GM13977 (cell line): ENCODE results near the gene VWA3B.
"Not testable (repeated sequence)": the region's sequence is repeated elsewhere in the genome, so short reads cannot be mapped to it uniquely, and the experiment has no call there.

Source experiments
- DNase-seq: peaks from one replicate; pipeline ENCODE4 v3.0.0; 2012; ENCODE audit warnings: low spot score
- in situ Hi-C: fragments of 300-500 bp; cut with MboI; formaldehyde crosslinking; loops from one replicate; pipeline ENCODE4 v1.12.0; 2022; ENCODE audit warnings: low sequenced_read_pairs, low pct_unique_long_range_greater_than_20kb, mixed read lengths, inconsistent platforms; ENCODE audit not compliant: unreplicated experiment
- TF ChIP-seq, protein P1 (sequence below): IDR thresholded peaks from 2 replicates; pipeline ENCODE4 v1.5.1; 2012; ENCODE audit warnings: mild to moderate bottlenecking, control low read depth; ENCODE audit not compliant: insufficient read depth; ENCODE audit errors: extremely low read depth, missing control alignments

Gene VWA3B

GRCh38 chr2:98140210-98140609 is 53.2 kb downstream of the VWA3B start:
- DNase-seq = no peak
- TF ChIP-seq, protein P1, sequence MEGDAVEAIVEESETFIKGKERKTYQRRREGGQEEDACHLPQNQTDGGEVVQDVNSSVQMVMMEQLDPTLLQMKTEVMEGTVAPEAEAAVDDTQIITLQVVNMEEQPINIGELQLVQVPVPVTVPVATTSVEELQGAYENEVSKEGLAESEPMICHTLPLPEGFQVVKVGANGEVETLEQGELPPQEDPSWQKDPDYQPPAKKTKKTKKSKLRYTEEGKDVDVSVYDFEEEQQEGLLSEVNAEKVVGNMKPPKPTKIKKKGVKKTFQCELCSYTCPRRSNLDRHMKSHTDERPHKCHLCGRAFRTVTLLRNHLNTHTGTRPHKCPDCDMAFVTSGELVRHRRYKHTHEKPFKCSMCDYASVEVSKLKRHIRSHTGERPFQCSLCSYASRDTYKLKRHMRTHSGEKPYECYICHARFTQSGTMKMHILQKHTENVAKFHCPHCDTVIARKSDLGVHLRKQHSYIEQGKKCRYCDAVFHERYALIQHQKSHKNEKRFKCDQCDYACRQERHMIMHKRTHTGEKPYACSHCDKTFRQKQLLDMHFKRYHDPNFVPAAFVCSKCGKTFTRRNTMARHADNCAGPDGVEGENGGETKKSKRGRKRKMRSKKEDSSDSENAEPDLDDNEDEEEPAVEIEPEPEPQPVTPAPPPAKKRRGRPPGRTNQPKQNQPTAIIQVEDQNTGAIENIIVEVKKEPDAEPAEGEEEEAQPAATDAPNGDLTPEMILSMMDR = no peak

GRCh38 chr2:98142106-98142791 is 55.3 kb downstream of the VWA3B start:
- DNase-seq = no peak
- TF ChIP-seq, protein P1 = no peak
- in situ Hi-C loops = no loop called here

More at GRCh38 chr2:98140210-98140609, 53.2 kb downstream of the VWA3B start:
- in situ Hi-C loops = no loop called here

- TF ChIP-seq, protein P1 = no peak
- in situ Hi-C loops = no loop called here
Observed at GRCh38 chr2:98145070-98145469, 58.1 kb downstream of the VWA3B start.

DNA sequence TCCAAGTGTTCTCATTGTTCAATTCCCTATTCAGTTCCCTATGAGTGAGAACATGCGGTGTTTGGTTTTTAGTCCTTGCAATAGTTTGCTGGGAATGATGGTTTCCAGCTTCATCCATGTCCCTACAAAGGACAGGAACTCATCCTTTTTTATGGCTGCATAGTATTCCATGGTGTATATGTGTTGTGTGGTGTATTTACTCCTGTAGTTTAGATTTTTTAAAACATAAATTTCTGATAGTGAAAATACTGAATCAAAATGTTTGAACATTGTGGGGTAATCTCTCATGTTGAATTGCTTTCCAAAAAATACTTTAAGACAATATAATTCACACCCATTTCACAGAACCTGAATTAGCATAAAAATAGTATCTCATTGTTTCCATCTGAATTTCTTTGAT is 60.9 kb downstream of the VWA3B start:
- DNase-seq, in situ Hi-C loops: not testable (repeated sequence)

More at GRCh38 chr2:98145070-98145469, 58.1 kb downstream of the VWA3B start:
- DNase-seq = no peak

GRCh38 chr2:98148595-98149332 is 61.8 kb downstream of the VWA3B start:
- DNase-seq = no peak
- in situ Hi-C loops = no loop called here
- TF ChIP-seq, protein P1 = no peak

DNA sequence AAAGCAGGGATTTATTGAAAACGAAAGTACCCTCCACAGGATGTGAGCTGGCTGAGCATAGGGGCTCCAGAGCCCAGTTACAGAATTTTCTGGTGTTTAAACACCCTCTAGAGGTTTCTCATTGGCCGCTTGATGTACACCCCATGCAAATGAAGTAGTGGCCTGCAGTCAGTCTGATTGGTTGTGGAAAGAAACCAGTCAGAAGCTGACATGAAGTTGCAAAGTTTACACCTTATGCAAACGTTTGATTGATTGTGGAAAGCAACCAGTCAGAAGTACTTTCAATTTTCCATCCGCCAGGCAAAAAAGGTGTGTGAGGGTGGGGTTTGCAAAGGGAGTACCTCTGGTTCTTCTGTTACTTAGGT is 62.3 kb downstream of the VWA3B start:
- no peak for DNase-seq
- TF ChIP-seq, protein P1 = no peak

GRCh38 chr2:98153481-98153880 is 66.5 kb downstream of the VWA3B start:
- in situ Hi-C loops = no loop called here
- DNase-seq = no peak
- TF ChIP-seq, protein P1 = no peak

More for the DNA sequence above, 62.3 kb downstream of the VWA3B start:
- in situ Hi-C loops = no loop called here
